GM12865 (cell line): ENCODE data around the gene TRMT1.

ENCODE experiments used
- DNase-seq: peaks from one replicate; pipeline ENCODE4 v3.0.0; 2010; ENCODE audit warnings: low read depth
- H3K4me3 ChIP-seq: 2 replicates; pipeline ENCODE4 v1.5.1; 2011; ENCODE audit warnings: mild to moderate bottlenecking, low read depth, low read length, control low read depth
- CTCF ChIP-seq: IDR thresholded peaks from 2 replicates; pipeline ENCODE4 v1.5.1; 2011; ENCODE audit warnings: low read length, control low read depth, low read depth, inconsistent platforms; ENCODE audit not compliant: insufficient read depth; ENCODE audit errors: missing control alignments

TRMT1 gene

GRCh38 chr19:13160557-13160956 lies 44.0 kb upstream of the TRMT1 start:
- DNase-seq, result no peak
- no peak overlapping the region for H3K4me3 ChIP-seq
- no peak for TF ChIP-seq CTCF

- no peak for DNase-seq
- TF ChIP-seq CTCF, result no peak
- H3K4me3 ChIP-seq, result no peak overlapping the region
Observed at GRCh38 chr19:13159713-13160112, 43.2 kb upstream of the TRMT1 start.

- peak overlapping the region; percentile 91 for H3K4me3 ChIP-seq
- DNase-seq, result peak; percentile 92
- no peak for TF ChIP-seq CTCF
Observed at GRCh38 chr19:13155472-13156359, 39.2 kb upstream of the TRMT1 start.

GRCh38 chr19:13154911-13155471 lies 38.5 kb upstream of the TRMT1 start:
- H3K4me3 ChIP-seq, result peak overlapping the region; percentile 91
- peak; percentile 91 for DNase-seq
- peak; percentile 46 for TF ChIP-seq CTCF

GRCh38 chr19:13154241-13154778 lies 37.8 kb upstream of the TRMT1 start:
- peak overlapping the region; percentile 91 for H3K4me3 ChIP-seq
- no peak for TF ChIP-seq CTCF
- DNase-seq, result peak; percentile 85

GRCh38 chr19:13153569-13154240 lies 37.2 kb upstream of the TRMT1 start:
- DNase-seq, result peak; percentile 68
- TF ChIP-seq CTCF, result no peak
- peak overlapping the region; percentile 91 for H3K4me3 ChIP-seq
